ENCODE results near the gene TRHDE.

GRCh38 chr12:72270246-72270645 lies 1.9 kb upstream of the TRHDE start:
- TF ChIP-seq POLR2A (IDR thresholded peaks at IDR 0.05) (no peak), CTCF (IDR thresholded peaks at IDR 0.05) (no peak)

Measured in vagina (tissue), 2 donors.